ENCODE data around the gene ONECUT1. TPM values are rescaled to one million over a fixed set of nuclear protein-coding genes. Genes with fewer than 3 reads are reported as not detected.
"Not testable (repeated sequence)": the region's sequence is repeated elsewhere in the genome, so short reads cannot be mapped to it uniquely, and the experiment has no call there.

Gene ONECUT1
- total and polyA plus RNA-seq, 10 of the 15 experiments (the other 5 are each of a cell fraction or from before 2014, with no cell fraction given) = 0.28 TPM; not detected in 9

DNA sequence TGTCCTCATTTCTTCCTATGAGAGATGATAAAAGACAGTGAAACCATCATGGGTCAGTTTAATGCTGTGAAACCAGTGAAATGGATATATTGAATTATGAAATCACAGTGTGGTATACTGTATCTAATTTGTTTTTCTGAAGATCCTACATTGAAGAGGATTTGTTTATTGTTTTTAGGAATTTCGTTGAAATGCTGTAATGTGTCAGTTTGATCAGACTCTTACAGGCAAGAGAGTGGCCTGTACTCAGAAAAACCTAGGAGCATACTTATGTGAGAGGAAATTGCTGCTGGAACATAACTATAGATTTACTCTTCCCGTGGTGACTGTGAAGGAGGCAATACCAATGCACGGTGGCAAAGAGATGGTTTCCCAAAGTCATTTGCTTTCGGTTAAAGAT, 29.1 kb upstream of the ONECUT1 start (continued):
- TF ChIP-seq, protein P1, sequence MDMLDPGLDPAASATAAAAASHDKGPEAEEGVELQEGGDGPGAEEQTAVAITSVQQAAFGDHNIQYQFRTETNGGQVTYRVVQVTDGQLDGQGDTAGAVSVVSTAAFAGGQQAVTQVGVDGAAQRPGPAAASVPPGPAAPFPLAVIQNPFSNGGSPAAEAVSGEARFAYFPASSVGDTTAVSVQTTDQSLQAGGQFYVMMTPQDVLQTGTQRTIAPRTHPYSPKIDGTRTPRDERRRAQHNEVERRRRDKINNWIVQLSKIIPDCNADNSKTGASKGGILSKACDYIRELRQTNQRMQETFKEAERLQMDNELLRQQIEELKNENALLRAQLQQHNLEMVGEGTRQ (IDR thresholded peaks at IDR 0.05; ENCODE audit: borderline replicate concordance, low read depth, low read length) = no peak
- TF ChIP-seq TCF3 (IDR thresholded peaks at IDR 0.05; ENCODE audit: borderline replicate concordance, insufficient read depth, low read depth, low read length) = no peak
- no peak for TF ChIP-seq SREBF2 (IDR thresholded peaks at IDR 0.05; ENCODE audit: low read length)
- no peak for TF ChIP-seq FOXK2 (IDR thresholded peaks at IDR 0.05)

DNA sequence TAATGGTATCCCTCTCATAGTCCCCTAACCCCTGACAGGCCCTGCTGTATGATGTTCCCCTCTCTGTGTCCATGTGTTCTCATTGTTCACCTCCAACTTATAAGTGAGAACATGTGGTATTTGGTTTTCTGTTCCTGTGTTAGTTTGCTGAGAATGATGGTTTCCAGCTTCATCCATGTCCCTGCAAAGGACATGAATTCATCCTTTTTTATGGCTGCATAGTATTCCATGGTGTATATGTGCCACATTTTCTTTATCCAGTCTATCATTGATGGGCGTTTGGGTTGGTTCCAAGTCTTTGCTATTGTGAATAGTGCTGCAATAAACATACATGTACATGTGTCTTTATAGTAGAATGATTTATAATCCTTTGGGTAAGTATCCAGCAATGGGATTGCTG, 25.8 kb upstream of the ONECUT1 start:
- CTCF ChIA-PET; in situ Hi-C loops (cut with MboI); RAD21 ChIA-PET (ENCODE audit: unreplicated experiment): not testable (repeated sequence)

DNA sequence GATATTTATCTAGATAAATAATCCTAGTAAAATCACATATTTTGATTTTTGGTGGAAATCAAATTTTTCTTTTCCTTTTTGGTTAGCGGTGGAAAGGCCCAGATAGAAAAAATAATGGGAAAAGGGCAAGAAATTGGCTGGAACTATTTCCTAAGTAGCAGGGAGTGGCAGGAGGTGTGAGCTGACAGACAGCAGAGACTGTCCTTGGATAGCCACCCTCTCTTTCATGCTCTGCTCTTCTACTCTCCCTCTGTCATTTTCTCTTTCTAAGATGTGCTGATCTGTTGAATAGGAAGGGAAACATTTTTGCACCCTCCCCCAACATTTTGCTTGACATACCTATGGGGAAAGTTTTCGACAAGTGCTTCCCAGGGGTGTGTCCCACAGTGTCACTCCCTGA, 18.9 kb upstream of the ONECUT1 start:
- RAD21 ChIA-PET (ENCODE audit: unreplicated experiment) = no interaction called here
- in situ Hi-C loops (cut with MboI) = no loop called here
- TF ChIP-seq NFYB (IDR thresholded peaks at IDR 0.05; ENCODE audit: insufficient read depth, low read depth, low read length) (no peak), WRNIP1 (IDR thresholded peaks at IDR 0.05; ENCODE audit: borderline replicate concordance, low read depth, low read length) (no peak)
- TF ChIP-seq, protein P2, sequence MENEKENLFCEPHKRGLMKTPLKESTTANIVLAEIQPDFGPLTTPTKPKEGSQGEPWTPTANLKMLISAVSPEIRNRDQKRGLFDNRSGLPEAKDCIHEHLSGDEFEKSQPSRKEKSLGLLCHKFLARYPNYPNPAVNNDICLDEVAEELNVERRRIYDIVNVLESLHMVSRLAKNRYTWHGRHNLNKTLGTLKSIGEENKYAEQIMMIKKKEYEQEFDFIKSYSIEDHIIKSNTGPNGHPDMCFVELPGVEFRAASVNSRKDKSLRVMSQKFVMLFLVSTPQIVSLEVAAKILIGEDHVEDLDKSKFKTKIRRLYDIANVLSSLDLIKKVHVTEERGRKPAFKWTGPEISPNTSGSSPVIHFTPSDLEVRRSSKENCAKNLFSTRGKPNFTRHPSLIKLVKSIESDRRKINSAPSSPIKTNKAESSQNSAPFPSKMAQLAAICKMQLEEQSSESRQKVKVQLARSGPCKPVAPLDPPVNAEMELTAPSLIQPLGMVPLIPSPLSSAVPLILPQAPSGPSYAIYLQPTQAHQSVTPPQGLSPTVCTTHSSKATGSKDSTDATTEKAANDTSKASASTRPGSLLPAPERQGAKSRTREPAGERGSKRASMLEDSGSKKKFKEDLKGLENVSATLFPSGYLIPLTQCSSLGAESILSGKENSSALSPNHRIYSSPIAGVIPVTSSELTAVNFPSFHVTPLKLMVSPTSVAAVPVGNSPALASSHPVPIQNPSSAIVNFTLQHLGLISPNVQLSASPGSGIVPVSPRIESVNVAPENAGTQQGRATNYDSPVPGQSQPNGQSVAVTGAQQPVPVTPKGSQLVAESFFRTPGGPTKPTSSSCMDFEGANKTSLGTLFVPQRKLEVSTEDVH (IDR thresholded peaks at IDR 0.05; ENCODE audit: low read depth, partially characterized antibody) = no peak
- TF ChIP-seq, protein P3, sequence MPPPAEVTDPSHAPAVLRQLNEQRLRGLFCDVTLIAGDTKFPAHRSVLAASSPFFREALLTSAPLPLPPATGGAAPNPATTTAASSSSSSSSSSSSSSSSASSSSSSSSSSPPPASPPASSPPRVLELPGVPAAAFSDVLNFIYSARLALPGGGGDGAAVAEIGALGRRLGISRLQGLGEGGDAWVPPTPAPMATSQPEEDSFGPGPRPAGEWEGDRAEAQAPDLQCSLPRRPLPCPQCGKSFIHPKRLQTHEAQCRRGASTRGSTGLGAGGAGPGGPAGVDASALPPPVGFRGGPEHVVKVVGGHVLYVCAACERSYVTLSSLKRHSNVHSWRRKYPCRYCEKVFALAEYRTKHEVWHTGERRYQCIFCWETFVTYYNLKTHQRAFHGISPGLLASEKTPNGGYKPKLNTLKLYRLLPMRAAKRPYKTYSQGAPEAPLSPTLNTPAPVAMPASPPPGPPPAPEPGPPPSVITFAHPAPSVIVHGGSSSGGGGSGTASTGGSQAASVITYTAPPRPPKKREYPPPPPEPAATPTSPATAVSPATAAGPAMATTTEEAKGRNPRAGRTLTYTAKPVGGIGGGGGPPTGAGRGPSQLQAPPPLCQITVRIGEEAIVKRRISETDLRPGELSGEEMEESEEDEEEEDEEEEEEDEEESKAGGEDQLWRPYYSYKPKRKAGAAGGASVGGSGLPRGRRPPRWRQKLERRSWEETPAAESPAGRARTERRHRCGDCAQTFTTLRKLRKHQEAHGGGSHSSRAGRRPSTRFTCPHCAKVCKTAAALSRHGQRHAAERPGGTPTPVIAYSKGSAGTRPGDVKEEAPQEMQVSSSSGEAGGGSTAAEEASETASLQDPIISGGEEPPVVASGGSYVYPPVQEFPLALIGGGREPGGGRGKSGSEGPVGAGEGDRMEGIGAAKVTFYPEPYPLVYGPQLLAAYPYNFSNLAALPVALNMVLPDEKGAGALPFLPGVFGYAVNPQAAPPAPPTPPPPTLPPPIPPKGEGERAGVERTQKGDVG (CRISPR knock-in tag; IDR thresholded peaks at IDR 0.05) = no peak

More for the DNA sequence above, 25.8 kb upstream of the ONECUT1 start:
- H3K79me2 ChIP-seq (ENCODE audit: control insufficient read depth, insufficient read depth, low read length); FAIRE-seq; H3K4me2 ChIP-seq (ENCODE audit: control insufficient read depth, insufficient read depth); H2AFZ ChIP-seq (ENCODE audit: control insufficient read depth, low read depth, low read length); H3K9ac ChIP-seq (ENCODE audit: control insufficient read depth, insufficient read depth, low read length); BruUV-seq (replicated peaks); DNase-seq (ENCODE audit: low read depth, low spot score); POLR2A ChIA-PET; intact Hi-C loops (cut with micrococcal nuclease; ENCODE audit: unreplicated experiment); ATAC-seq; SMC1A ChIA-PET (ENCODE audit: uncharacterized antibody, unreplicated experiment); H4K20me1 ChIP-seq (ENCODE audit: control insufficient read depth, insufficient read depth); H3K4me1 ChIP-seq (ENCODE audit: control insufficient read depth, insufficient read depth, low read length); H3K9me3 ChIP-seq (replicated peaks; ENCODE audit: control insufficient read depth, insufficient read depth, low read length); H3K4me3 ChIP-seq; H3K27me3 ChIP-seq (replicated peaks in 1 of 2; ENCODE audit: control insufficient read depth in 2 of 2, insufficient read depth in 2 of 2, low read length in 1 of 2); H3K27ac ChIP-seq (ENCODE audit: control insufficient read depth, insufficient read depth); H3K36me3 ChIP-seq (ENCODE audit: control insufficient read depth in 2 of 2, insufficient read depth in 2 of 2, low read length in 1 of 2): not testable (repeated sequence)
- 0% methylated on average over 1 of the region's 1 CpG for WGBS (ENCODE audit: insufficient coverage, insufficient replicate concordance, low lambda C conversion rate, missing lambda C conversion rate)

More for the DNA sequence above, 18.9 kb upstream of the ONECUT1 start:
- no TSS peak for BruUV-seq (replicated peaks)
- FAIRE-seq (no peak), ATAC-seq (no peak), DNase-seq (ENCODE audit: low read depth, low spot score) (no peak)
- H3K36me3 ChIP-seq (ENCODE audit: control insufficient read depth in 2 of 2, insufficient read depth in 2 of 2, low read length in 1 of 2) = no peaks in the 10 kb centered on the region
- no peak overlapping the region for H3K27ac ChIP-seq (ENCODE audit: control insufficient read depth, insufficient read depth)
- no peaks in the 10 kb centered on the region for H3K79me2 ChIP-seq (ENCODE audit: control insufficient read depth, insufficient read depth, low read length)
- no peak overlapping the region for H2AFZ ChIP-seq (ENCODE audit: control insufficient read depth, low read depth, low read length)
- H3K9ac ChIP-seq (ENCODE audit: control insufficient read depth, insufficient read depth, low read length) = no peak overlapping the region
- ChIA-PET SMC1A (ENCODE audit: uncharacterized antibody, unreplicated experiment) (no interaction called here), CTCF (no interaction called here), POLR2A (no interaction called here)
- no peaks in the 10 kb centered on the region for H4K20me1 ChIP-seq (ENCODE audit: control insufficient read depth, insufficient read depth)
- H3K27me3 ChIP-seq (replicated peaks in 1 of 2; ENCODE audit: control insufficient read depth in 2 of 2, insufficient read depth in 2 of 2, low read length in 1 of 2) = peaks cover 8 to 16% of the 10 kb centered on the region in 2 experiments
- no peak overlapping the region for H3K4me3 ChIP-seq
- no peaks in the 10 kb centered on the region for H3K4me1 ChIP-seq (ENCODE audit: control insufficient read depth, insufficient read depth, low read length)
- no peak overlapping the region for H3K4me2 ChIP-seq (ENCODE audit: control insufficient read depth, insufficient read depth)
- intact Hi-C loops (cut with micrococcal nuclease; ENCODE audit: unreplicated experiment) = no loop called here
- WGBS (ENCODE audit: insufficient coverage, insufficient replicate concordance, low lambda C conversion rate, missing lambda C conversion rate) = 0% methylated on average over 2 of the region's 2 CpGs
- no peaks in the 10 kb centered on the region; the same call in 2 of the 3 replicates for H3K9me3 ChIP-seq (replicated peaks; ENCODE audit: control insufficient read depth, insufficient read depth, low read length)
